ENCODE measurements around the gene SPTB.

SPTB gene

GRCh38 chr14:64763801-64764621 lies 115.7 kb downstream of the SPTB start:
- peak; percentile 83 for DNase-seq

DNA sequence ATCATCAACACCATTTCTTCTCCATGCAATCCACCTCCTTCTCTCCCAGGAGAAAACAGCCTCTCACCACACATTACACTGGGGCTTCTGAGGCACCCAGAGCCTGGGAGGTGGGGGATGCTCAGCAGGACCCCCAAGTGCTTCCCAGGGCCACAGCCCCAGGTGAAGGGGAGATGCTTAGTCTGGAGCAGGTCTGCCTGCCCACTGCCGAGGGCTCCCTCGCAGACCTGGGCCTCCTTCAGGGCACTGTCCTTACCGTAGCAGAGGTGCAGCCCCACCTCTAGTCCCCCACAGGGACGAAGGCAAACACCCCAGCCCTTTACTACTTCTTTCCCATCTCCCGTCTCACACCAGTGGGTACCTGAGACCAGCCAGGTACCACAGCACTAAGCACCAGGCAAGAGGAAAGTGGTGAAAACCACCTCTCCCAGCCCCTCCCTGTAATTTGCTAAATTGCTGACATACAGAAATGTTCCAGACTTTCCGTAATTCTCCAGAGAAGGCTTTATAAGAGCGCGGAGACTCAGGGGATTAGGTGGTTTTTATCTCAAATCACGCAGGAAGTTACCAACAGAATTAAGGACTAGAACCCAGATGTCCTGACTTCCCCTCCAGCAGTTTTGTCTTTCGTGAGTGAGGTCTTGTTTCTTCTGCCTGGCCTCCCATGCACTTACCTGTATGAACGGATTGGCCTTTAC lies 116.5 kb downstream of the SPTB start:
- DNase-seq = no peak

GRCh38 chr14:64762044-64763034 lies 117.4 kb downstream of the SPTB start:
- peak; percentile 91 for DNase-seq

DNA sequence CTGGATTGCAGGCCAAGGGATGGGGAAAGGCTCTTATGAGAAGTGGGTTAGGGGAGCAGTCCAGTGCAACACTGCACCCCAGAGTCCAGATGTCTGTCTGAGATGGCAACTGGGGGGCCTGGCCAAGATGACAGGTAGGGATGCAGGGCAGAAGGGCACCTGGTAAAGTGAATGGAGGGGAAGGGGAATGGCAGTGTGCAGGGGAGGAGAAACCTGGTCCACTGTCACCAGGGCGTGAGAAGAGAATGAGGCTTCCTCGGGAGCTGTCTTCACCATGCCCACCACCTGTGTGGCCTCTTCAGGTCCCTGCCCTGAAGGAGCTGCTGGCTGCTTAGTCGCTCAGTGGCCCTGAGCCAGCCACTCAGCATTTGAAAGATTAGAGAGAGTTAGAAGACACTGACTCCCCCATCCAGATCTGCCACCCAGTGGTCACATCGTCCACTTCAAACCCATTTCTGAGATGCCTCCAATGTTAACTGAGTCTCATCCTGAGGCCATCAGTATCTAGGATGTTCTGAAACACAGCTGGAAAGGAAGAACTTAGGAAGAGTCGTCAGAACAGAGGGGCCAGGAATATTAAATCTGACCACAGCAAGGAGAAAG lies 118.2 kb downstream of the SPTB start:
- no peak for DNase-seq

DNA sequence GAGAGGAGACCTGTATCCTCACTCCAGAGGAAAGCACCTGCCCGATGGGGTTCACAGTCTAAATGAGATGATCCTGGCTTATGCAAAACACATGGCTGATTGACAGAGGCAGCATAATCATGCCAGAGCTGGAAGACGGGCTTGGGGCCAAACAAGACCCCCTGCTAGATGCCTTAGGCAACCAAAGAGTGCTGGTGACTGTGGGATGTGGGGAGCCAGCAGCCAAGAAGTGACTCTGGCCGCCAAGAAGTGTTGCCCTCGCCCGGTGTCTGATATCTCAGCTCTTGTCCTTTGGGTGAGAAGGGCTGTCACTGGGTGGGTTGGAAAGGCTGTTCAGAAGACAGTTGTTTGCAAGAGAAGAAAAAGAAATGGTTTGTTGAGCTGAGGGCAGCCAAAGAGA lies 118.8 kb downstream of the SPTB start:
- no peak for DNase-seq

- DNase-seq = no peak
These were observed 119.5 kb downstream of the SPTB start for GRCh38 chr14:64760146-64760755.

GRCh38 chr14:64759555-64759938 lies 120.2 kb downstream of the SPTB start:
- no peak for DNase-seq

GRCh38 chr14:64758691-64759554 lies 120.8 kb downstream of the SPTB start:
- peak; percentile 80 for DNase-seq

GRCh38 chr14:64758025-64758521 lies 121.6 kb downstream of the SPTB start:
- DNase-seq = peak; percentile 14

GRCh38 chr14:64757601-64758000 lies 122.1 kb downstream of the SPTB start:
- DNase-seq = no peak

DNA sequence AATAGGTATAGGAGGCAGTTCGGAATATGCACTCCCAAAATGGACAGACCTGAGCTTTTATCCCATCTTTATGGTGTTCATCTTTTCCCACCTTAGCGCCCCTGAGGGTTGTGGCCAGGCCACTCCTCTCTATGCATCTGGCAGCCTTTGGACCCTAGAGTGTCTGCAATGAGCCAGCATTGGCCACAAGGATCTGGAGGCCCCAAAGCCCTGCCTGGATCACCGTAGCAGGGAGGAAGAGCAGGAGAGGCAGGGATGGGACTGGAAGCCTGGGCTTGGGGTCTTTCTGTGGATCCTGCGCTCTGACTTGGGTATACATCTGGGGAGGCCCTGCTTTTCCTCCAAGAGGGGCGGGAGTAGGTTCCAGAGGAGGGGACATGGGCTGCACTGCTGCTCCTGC lies 123.0 kb downstream of the SPTB start:
- DNase-seq = no peak

- DNase-seq = no peak
These were observed 123.9 kb downstream of the SPTB start for GRCh38 chr14:64755781-64756221.

GRCh38 chr14:64754685-64755084 lies 125.0 kb downstream of the SPTB start:
- no peak for DNase-seq

- DNase-seq = no peak
These were observed 125.7 kb downstream of the SPTB start for GRCh38 chr14:64753999-64754398.

DNA sequence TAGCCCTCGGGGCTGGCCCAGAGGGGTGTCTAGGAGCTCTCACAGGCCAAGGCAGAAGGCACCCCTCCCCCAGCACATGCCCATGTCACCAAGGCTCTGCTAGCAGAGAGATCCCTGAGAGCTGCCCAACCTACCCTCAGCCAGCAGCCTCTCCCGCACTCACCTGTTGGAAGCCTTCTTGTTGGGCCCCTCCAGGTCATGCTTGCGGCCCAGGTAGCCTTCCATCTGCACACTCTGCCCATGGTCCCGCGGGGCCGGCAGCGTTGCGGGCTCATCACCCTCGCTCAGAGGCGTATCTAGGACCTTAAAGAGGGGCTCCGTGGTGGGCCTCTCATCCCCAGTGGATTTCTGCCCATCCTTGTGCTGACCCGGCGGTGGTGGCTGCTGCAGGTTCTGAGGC lies 126.3 kb downstream of the SPTB start:
- no peak for DNase-seq

GRCh38 chr14:64752909-64753308 lies 126.8 kb downstream of the SPTB start:
- DNase-seq = no peak

- no peak for DNase-seq
These were observed 130.6 kb downstream of the SPTB start for GRCh38 chr14:64748995-64749714.

DNA sequence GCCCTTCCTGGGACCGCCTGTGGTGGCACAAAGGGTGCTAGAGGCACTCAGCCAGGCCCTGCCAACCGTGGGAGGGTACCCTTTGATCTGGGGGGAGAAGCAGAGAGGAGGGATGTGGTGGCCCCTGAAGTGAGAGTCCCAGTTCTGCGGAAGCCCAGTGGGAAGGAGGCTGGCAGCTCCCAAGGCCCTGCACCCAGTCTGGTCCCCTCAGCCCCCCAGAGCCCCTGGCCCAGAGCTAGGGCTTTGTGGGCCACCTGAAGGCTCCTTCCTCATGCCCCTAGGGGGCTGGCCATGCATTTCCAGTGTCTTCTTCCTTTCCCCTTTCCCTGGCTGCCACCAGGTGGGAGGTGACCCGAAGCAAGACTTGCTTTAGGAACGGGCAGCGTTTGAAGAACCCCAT lies 131.2 kb downstream of the SPTB start:
- DNase-seq = no peak

DNA sequence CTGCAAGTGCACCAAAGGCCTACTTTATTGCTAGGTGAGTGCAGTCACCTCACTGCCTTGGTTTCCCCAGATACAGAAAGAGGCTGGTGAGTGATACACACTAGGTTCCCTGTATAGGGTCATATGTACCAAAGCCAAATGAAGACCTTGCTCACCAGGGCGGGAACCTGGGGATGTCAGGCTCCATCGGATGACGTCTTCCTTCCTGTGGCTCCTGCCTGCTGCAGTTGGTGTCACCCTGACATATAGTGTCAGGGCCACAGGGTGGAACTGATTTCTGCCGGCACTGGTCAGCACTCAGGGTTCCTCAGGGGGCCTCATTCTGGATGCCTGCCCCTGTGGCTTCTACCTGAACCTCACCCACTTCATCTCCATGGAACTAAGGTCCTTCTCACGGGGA lies 132.4 kb downstream of the SPTB start:
- DNase-seq = no peak
